ENCODE measurements around the gene WDR35.

Gene WDR35

GRCh38 chr2:20008703-20009102 lies 18.8 kb upstream of the WDR35 start:
- DNase-seq: no peak

GRCh38 chr2:20005891-20006470 lies 16.1 kb upstream of the WDR35 start:
- DNase-seq: no peak

- DNase-seq: no peak
Measured at GRCh38 chr2:20005067-20005627, 15.2 kb upstream of the WDR35 start.

GRCh38 chr2:20001361-20001863 lies 11.5 kb upstream of the WDR35 start:
- DNase-seq: no peak

GRCh38 chr2:19993731-19994130 lies 3.8 kb upstream of the WDR35 start:
- DNase-seq: no peak

- DNase-seq: no peak
Measured at GRCh38 chr2:19991895-19992294, 2.0 kb upstream of the WDR35 start.

- no peak for DNase-seq
Measured at GRCh38 chr2:19990416-19990728, 467 bp upstream of the WDR35 start.

- no peak for DNase-seq
Measured at GRCh38 chr2:19989342-19989666, 601 bp downstream of the WDR35 start.

- DNase-seq: no peak
Measured at GRCh38 chr2:19988600-19988999, 1.3 kb downstream of the WDR35 start.

- no peak for DNase-seq
Measured at GRCh38 chr2:19987936-19988335, 2.0 kb downstream of the WDR35 start.

- no peak for DNase-seq
Measured at GRCh38 chr2:19982268-19982667, 7.6 kb downstream of the WDR35 start.

GRCh38 chr2:19979932-19980331 lies 10.0 kb downstream of the WDR35 start:
- DNase-seq: no peak

- no peak for DNase-seq
Measured at GRCh38 chr2:19973466-19973865, 16.4 kb downstream of the WDR35 start.

GRCh38 chr2:19971691-19972090 lies 18.2 kb downstream of the WDR35 start:
- DNase-seq: no peak

- no peak for DNase-seq
Measured at GRCh38 chr2:19963386-19963785, 26.5 kb downstream of the WDR35 start.

GRCh38 chr2:19955544-19956422 lies 34.1 kb downstream of the WDR35 start:
- peak; percentile 58 for DNase-seq

- no peak for DNase-seq
Measured at GRCh38 chr2:19949071-19949470, 40.8 kb downstream of the WDR35 start.

GRCh38 chr2:19947184-19947940 lies 42.5 kb downstream of the WDR35 start:
- no peak for DNase-seq

GRCh38 chr2:19944205-19944845 lies 45.6 kb downstream of the WDR35 start:
- no peak for DNase-seq

- DNase-seq: no peak
Measured at GRCh38 chr2:19943189-19943588, 46.7 kb downstream of the WDR35 start.

- no peak for DNase-seq
Measured at GRCh38 chr2:19942199-19942598, 47.7 kb downstream of the WDR35 start.

- no peak for DNase-seq
Measured at GRCh38 chr2:19937004-19937403, 52.9 kb downstream of the WDR35 start.

GRCh38 chr2:19936203-19936602 lies 53.7 kb downstream of the WDR35 start:
- no peak for DNase-seq
